A549 (cell line): ENCODE measurements around the gene RPL10. TPM values are rescaled to one million over a fixed set of nuclear protein-coding genes. Genes with fewer than 3 reads are reported as not detected.

Experiments
- ATAC-seq, 2 experiments: fragments of 200-7000 bp in 1 of 2; fragments of >200 bp in 1 of 2; cut with Nextera tagmentation in 1 of 2; cut with Tn5 transposase in 1 of 2; 3 replicates each; pipeline versions ENCODE4 v1.8.0 to v1.9.1; 2018 to 2020; ENCODE audit warnings: mild to moderate bottlenecking in 1 of 2, moderate library complexity in 1 of 2
- CTCF ChIA-PET: fragments of 300-600 bp; sonication (Branson Sonifier 250); formaldehyde crosslinking; extraction: SDS; loops from one replicate; lab custom pipeline; 2021; ENCODE audit warnings: antibody characterized with exemption, inconsistent platforms; lab: Yijun Ruan, JAX
- POLR2A ChIA-PET: fragments of 350-600 bp; formaldehyde crosslinking; extraction: SDS; loops from one replicate; lab custom pipeline; 2021; ENCODE audit warnings: antibody characterized with exemption, inconsistent platforms; lab: Yijun Ruan, JAX
- DNase-seq, 2 experiments: peaks; one replicate each; pipeline versions ENCODE4 v3.0.0 to v3.0.0-alpha.2; 2011 to 2016; ENCODE audit warnings: low read depth in 1 of 2, low spot score in 1 of 2
- FAIRE-seq: peaks from 2 replicates; lab custom pipeline; 2011; peaks lifted over from hg19 to GRCh38; lab: Jason Lieb, UNC
- H3K27ac ChIP-seq, 2 experiments: fragments of >200 bp; sonication (Bioruptor Twin); formaldehyde crosslinking; 3 replicates each; pipeline ENCODE4 v1.5.1; 2016 to 2017
- H3K4me1 ChIP-seq: fragments of >200 bp; sonication (Bioruptor Twin); formaldehyde crosslinking; 3 replicates; pipeline ENCODE4 v1.6.1; 2016
- H3K4me2 ChIP-seq: fragments of >200 bp; sonication (Bioruptor Twin); formaldehyde crosslinking; 3 replicates; pipeline ENCODE4 v1.6.1; 2016
- H3K4me3 ChIP-seq: fragments of >200 bp; sonication (Bioruptor Twin); formaldehyde crosslinking; 3 replicates; pipeline ENCODE4 v1.5.1; 2016
- H3K9me3 ChIP-seq: fragments of >200 bp; sonication (Bioruptor Twin); formaldehyde crosslinking; 3 replicates; pipeline ENCODE4 v1.6.1; 2016
- BHLHE40 ChIP-seq: IDR thresholded peaks from 2 replicates; pipeline ENCODE4 v1.6.1; 2012; ENCODE audit warnings: low read depth, low read length, inconsistent platforms
- CEBPB ChIP-seq, 2 experiments: fragments of >200 bp in 1 of 2; sonication (Bioruptor Twin) in 1 of 2; formaldehyde crosslinking in 1 of 2; IDR thresholded peaks; 2 replicates each; pipeline ENCODE4 v1.6.1; 2012 to 2016
- EHF ChIP-seq: fragments of 250-450 bp; sonication (Bioruptor Pico); IDR thresholded peaks from 2 replicates; pipeline ENCODE4 v1.5.0; 2020; ENCODE audit warnings: mild to moderate bottlenecking
- FOXS1 ChIP-seq: fragments of 250-450 bp; sonication (Bioruptor Pico); IDR thresholded peaks from 2 replicates; pipeline ENCODE4 v1.5.0; 2020; ENCODE audit warnings: mild to moderate bottlenecking, moderate library complexity
- HOXA7 ChIP-seq: fragments of 250-450 bp; sonication (Bioruptor Pico); IDR thresholded peaks from 2 replicates; pipeline ENCODE4 v1.5.0; 2020; ENCODE audit warnings: mild to moderate bottlenecking, moderate library complexity
- KDM5A ChIP-seq: fragments of 200-600 bp; sonication (generic); IDR thresholded peaks from 2 replicates; pipeline ENCODE4 v1.6.1; 2016; ENCODE audit warnings: antibody characterized with exemption, mild to moderate bottlenecking
- MAFK ChIP-seq: fragments of 450-650 bp; IDR thresholded peaks from 2 replicates; pipeline ENCODE4 v1.6.1; 2014; ENCODE audit not compliant: partially characterized antibody
- PHF8 ChIP-seq: fragments of 200-600 bp; sonication (generic); IDR thresholded peaks from 2 replicates; pipeline ENCODE4 v1.6.1; 2016; ENCODE audit warnings: low read depth, mild to moderate bottlenecking, antibody characterized with exemption, moderate library complexity, borderline replicate concordance
- POLR2AphosphoS2 ChIP-seq: conservative IDR thresholded peaks from 2 replicates; pipeline ENCODE4 v1.6.1; 2012; ENCODE audit warnings: low read length, improper control_type of control experiment, inconsistent platforms
- RAD21 ChIP-seq, 2 experiments: fragments of >200 bp in 1 of 2; sonication (Bioruptor Twin) in 1 of 2; formaldehyde crosslinking in 1 of 2; IDR thresholded peaks in 1 of 2; conservative IDR thresholded peaks in 1 of 2; 2 replicates in 1 of 2; 3 replicates in 1 of 2; pipeline ENCODE4 v1.6.1; 2012 to 2018; ENCODE audit warnings: inconsistent platforms in 1 of 2
- RNF2 ChIP-seq: fragments of 200-600 bp; sonication (generic); IDR thresholded peaks from 2 replicates; pipeline ENCODE4 v1.6.1; 2016; ENCODE audit warnings: low read depth, mild to moderate bottlenecking, antibody characterized with exemption, moderate library complexity, borderline replicate concordance
- TFCP2L1 ChIP-seq: fragments of 250-450 bp; sonication (Bioruptor Pico); IDR thresholded peaks from 2 replicates; pipeline ENCODE4 v1.5.0; 2021; ENCODE audit warnings: mild to moderate bottlenecking
- ZSCAN20 ChIP-seq: fragments of 250-450 bp; sonication (Bioruptor Pico); IDR thresholded peaks from 2 replicates; pipeline ENCODE4 v1.8.0; 2022; ENCODE audit warnings: mild to moderate bottlenecking, moderate library complexity
- WGBS: methylation state at CpG from one replicate; pipeline ENCODE4 v1.1.6; 2017; ENCODE audit errors: missing lambda C conversion rate; 5-methylcytosine and 5-hydroxymethylcytosine counted together
- polyA plus RNA-seq, 4 experiments: library from polyadenylated mRNA; depleted of rRNA in 3 of 4; stranded (reverse); fragments of >200 nt; fragmentation: RNase III in 1 of 4; extraction: RNeasy Plus Mini Kit Qiagen cat#74134 plus additional on column Dnase treatment in 1 of 4; gene quantifications; 2 replicates in 3 of 4; 3 replicates in 1 of 4; pipeline ENCODE4 v1.2.3, GENCODE V29; 2011 to 2017
- TF ChIP-seq, protein P1 (sequence below): fragments of 150-350 bp; IDR thresholded peaks from 2 replicates; pipeline ENCODE4 v1.6.1; 2014; ENCODE audit warnings: low read depth, mild to moderate bottlenecking, low read length
- TF ChIP-seq, protein P2 (sequence below): fragments of 200-600 bp; sonication (generic); IDR thresholded peaks from 2 replicates; pipeline ENCODE4 v1.6.1; 2016; ENCODE audit warnings: antibody characterized with exemption, mild to moderate bottlenecking, moderate library complexity
- TF ChIP-seq, protein P3 (sequence below): IDR thresholded peaks from 2 replicates; pipeline ENCODE4 v1.6.1; 2012
- TF ChIP-seq, protein P4 (sequence below): fragments of 250-450 bp; sonication (Bioruptor Pico); IDR thresholded peaks from 2 replicates; pipeline ENCODE4 v1.5.0; 2021; ENCODE audit warnings: mild to moderate bottlenecking, moderate library complexity, borderline replicate concordance

The RPL10 gene
- polyA plus RNA-seq, 2 of the 4 experiments (the other 2 are of a cell fraction): 3,216 to 4,804 TPM

DNA sequence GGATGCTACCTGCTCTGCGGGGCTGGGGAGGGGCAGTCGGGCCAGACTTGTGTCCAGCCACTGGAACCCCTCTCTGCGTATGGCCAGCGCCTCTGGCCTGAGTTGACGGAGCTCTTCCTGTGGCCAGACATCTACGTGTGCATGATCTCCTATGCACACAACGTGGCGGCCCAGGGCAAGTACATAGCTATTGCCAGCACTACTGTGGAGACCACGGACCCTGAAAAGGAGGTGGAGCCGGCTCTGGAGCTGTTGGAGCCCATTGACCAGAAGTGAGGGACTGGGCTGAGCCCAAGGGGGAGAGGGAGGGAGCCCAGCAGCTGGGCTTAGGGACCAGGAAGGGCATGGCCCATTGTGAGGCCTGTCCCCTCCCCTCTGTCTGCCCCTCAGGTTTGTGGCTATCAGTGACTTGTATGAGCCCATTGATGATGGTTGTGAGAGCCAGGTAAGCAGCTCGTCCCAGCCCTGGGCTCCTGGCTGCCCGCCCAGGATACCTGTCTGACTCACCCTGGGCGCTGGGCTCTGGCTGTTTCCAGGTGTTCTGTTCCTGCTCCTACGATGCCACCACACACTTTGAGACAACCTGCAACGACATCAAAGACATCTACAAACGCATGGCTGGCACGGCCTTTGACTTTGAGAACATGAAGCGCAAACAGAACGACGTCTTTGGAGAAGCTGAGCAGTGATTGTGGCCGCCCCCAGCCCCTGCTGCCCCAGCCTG is 44.0 kb downstream of the RPL10 start (continued):
- TF ChIP-seq CEBPB (IDR thresholded peaks at IDR 0.05): no peak
- no peak for TF ChIP-seq MAFK
- TF ChIP-seq, all 56 proteins: peak for 0

DNA sequence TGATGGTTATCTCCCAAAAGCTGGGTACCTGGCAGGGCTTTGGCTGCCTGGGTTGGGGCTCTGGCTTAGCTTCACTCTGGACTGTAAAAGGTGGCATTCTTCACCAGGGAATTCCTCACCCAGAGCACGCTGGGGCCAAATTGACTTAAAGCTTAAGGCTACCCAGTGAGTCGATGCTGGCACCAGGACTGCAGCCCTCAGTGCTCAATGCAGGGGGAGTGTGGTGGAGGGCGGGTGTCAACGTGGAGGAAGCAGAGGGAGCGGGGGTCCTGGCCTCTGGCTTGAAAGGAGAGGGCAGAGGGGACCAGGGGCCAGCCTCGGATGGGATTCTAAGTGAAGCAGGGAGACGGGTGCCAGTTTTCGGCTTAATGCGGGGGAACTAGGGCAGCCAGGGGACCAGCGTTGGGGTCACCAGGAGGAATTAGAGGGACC is 45.3 kb downstream of the RPL10 start:
- Histone ChIP-seq H3K4me2 (peak overlapping the region; percentile 99), H3K4me3 (peak overlapping the region; percentile 99), H3K9me3 (no peaks in the 10 kb centered on the region), H3K4me1 (peaks cover 15% of the 10 kb centered on the region), H3K27ac (peak overlapping the region; percentile 92 to 96)
- ATAC-seq: peak; percentile 48 to 54
- TF ChIP-seq BHLHE40: no peak
- TF ChIP-seq HOXA7 (CRISPR knock-in tag): no peak
- no peak for TF ChIP-seq PHF8
- no peak for TF ChIP-seq KDM5A
- TF ChIP-seq EHF (CRISPR knock-in tag): no peak
- TF ChIP-seq RAD21 (conservative IDR thresholded peaks at IDR 0.05 in 1 of 2, IDR thresholded peaks at IDR 0.05 in 1 of 2): no peak
- TF ChIP-seq, protein P1, sequence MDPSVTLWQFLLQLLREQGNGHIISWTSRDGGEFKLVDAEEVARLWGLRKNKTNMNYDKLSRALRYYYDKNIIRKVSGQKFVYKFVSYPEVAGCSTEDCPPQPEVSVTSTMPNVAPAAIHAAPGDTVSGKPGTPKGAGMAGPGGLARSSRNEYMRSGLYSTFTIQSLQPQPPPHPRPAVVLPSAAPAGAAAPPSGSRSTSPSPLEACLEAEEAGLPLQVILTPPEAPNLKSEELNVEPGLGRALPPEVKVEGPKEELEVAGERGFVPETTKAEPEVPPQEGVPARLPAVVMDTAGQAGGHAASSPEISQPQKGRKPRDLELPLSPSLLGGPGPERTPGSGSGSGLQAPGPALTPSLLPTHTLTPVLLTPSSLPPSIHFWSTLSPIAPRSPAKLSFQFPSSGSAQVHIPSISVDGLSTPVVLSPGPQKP: no peak
- no peak for TF ChIP-seq FOXS1 (CRISPR knock-in tag)
- no peak for TF ChIP-seq ZSCAN20
- TF ChIP-seq RNF2: no peak
- TF ChIP-seq TFCP2L1: no peak
- TF ChIP-seq, protein P2, sequence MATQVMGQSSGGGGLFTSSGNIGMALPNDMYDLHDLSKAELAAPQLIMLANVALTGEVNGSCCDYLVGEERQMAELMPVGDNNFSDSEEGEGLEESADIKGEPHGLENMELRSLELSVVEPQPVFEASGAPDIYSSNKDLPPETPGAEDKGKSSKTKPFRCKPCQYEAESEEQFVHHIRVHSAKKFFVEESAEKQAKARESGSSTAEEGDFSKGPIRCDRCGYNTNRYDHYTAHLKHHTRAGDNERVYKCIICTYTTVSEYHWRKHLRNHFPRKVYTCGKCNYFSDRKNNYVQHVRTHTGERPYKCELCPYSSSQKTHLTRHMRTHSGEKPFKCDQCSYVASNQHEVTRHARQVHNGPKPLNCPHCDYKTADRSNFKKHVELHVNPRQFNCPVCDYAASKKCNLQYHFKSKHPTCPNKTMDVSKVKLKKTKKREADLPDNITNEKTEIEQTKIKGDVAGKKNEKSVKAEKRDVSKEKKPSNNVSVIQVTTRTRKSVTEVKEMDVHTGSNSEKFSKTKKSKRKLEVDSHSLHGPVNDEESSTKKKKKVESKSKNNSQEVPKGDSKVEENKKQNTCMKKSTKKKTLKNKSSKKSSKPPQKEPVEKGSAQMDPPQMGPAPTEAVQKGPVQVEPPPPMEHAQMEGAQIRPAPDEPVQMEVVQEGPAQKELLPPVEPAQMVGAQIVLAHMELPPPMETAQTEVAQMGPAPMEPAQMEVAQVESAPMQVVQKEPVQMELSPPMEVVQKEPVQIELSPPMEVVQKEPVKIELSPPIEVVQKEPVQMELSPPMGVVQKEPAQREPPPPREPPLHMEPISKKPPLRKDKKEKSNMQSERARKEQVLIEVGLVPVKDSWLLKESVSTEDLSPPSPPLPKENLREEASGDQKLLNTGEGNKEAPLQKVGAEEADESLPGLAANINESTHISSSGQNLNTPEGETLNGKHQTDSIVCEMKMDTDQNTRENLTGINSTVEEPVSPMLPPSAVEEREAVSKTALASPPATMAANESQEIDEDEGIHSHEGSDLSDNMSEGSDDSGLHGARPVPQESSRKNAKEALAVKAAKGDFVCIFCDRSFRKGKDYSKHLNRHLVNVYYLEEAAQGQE: no peak
- TF ChIP-seq, protein P3, sequence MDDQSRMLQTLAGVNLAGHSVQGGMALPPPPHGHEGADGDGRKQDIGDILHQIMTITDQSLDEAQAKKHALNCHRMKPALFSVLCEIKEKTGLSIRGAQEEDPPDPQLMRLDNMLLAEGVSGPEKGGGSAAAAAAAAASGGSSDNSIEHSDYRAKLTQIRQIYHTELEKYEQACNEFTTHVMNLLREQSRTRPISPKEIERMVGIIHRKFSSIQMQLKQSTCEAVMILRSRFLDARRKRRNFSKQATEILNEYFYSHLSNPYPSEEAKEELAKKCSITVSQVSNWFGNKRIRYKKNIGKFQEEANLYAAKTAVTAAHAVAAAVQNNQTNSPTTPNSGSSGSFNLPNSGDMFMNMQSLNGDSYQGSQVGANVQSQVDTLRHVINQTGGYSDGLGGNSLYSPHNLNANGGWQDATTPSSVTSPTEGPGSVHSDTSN: no peak
- no peak for TF ChIP-seq POLR2AphosphoS2
- TF ChIP-seq, protein P4, sequence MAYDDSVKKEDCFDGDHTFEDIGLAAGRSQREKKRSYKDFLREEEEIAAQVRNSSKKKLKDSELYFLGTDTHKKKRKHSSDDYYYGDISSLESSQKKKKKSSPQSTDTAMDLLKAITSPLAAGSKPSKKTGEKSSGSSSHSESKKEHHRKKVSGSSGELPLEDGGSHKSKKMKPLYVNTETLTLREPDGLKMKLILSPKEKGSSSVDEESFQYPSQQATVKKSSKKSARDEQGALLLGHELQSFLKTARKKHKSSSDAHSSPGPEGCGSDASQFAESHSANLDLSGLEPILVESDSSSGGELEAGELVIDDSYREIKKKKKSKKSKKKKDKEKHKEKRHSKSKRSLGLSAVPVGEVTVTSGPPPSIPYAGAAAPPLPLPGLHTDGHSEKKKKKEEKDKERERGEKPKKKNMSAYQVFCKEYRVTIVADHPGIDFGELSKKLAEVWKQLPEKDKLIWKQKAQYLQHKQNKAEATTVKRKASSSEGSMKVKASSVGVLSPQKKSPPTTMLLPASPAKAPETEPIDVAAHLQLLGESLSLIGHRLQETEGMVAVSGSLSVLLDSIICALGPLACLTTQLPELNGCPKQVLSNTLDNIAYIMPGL (CRISPR knock-in tag): no peak
- POLR2A ChIA-PET: interaction anchor here (0.7 kb wide), 1 partner anchor 9 kb away, joined by 3 read pairs; no protein-coding TSS in a partner anchor
- no peak for DNase-seq
- CTCF ChIA-PET: no interaction called here
- FAIRE-seq: no peak
- WGBS: 36% methylated on average over 10 of the region's 10 CpGs
